T47D (cell line): ENCODE data around the gene SAG.

Experiments
- DNase-seq, 2 experiments: peaks; one replicate each; pipeline versions ENCODE4 v3.0.0 to v3.0.0-alpha.2; 2011 to 2012; ENCODE audit warnings: low read depth in 1 of 2, low spot score in 1 of 2
- JUND ChIP-seq: IDR thresholded peaks from 2 replicates; pipeline ENCODE4 v1.6.1; 2012; ENCODE audit warnings: low read depth
- in situ Hi-C: cut with HindIII; loops from 2 replicates; pipeline ENCODE4 v1.10.0; 2016; ENCODE audit warnings: low sequenced_read_pairs, low pct_unique_long_range_greater_than_20kb

The SAG gene

GRCh38 chr2:233384811-233385488 is 77.3 kb downstream of the SAG start:
- no peak for DNase-seq
- no peak for TF ChIP-seq JUND
- in situ Hi-C loops: no loop called here

- DNase-seq: no peak
- no peak for TF ChIP-seq JUND
- in situ Hi-C loops: no loop called here
Measured at GRCh38 chr2:233385489-233386044, 78.0 kb downstream of the SAG start.

- in situ Hi-C loops: no loop called here
- no peak for DNase-seq
- no peak for TF ChIP-seq JUND
Measured at GRCh38 chr2:233386382-233387041, 78.9 kb downstream of the SAG start.

- no peak for TF ChIP-seq JUND
- in situ Hi-C loops: no loop called here
Measured at GRCh38 chr2:233387225-233387624, 79.6 kb downstream of the SAG start.

GRCh38 chr2:233387667-233388528 is 80.3 kb downstream of the SAG start:
- DNase-seq: no peak
- in situ Hi-C loops: no loop called here
- TF ChIP-seq JUND: no peak

More at GRCh38 chr2:233387225-233387624, 79.6 kb downstream of the SAG start:
- DNase-seq: no peak

GRCh38 chr2:233389601-233390125 is 82.0 kb downstream of the SAG start:
- TF ChIP-seq JUND: no peak
- in situ Hi-C loops: no loop called here
- no peak for DNase-seq

- in situ Hi-C loops: no loop called here
- no peak for DNase-seq
- no peak for TF ChIP-seq JUND
Measured at GRCh38 chr2:233395687-233396086, 88.1 kb downstream of the SAG start.
